Type B pancreatic cell (in vitro differentiated cells): ENCODE data around the gene TMTC2. TPM values are rescaled to one million over a fixed set of nuclear protein-coding genes. Genes with fewer than 3 reads are reported as not detected.

Source experiments
- DNase-seq: peaks from one replicate; pipeline ENCODE4 v3.0.0; 2021; ENCODE audit warnings: mixed read lengths; ENCODE audit not compliant: unreplicated experiment; ENCODE audit errors: extremely low spot score
- H3K27ac Mint-ChIP-seq: 2 replicates; pipeline ENCODE4 v1.8.0; 2021; ENCODE audit warnings: mild to moderate bottlenecking, mixed read lengths
- H3K27me3 Mint-ChIP-seq: 2 replicates; pipeline ENCODE4 v1.8.0; 2021; ENCODE audit warnings: mixed read lengths
- H3K36me3 Mint-ChIP-seq: 2 replicates; pipeline ENCODE4 v1.8.0; 2021; ENCODE audit warnings: mixed read lengths
- H3K4me1 Mint-ChIP-seq: one replicate; pipeline ENCODE4 v1.8.0; 2021; ENCODE audit warnings: mixed read lengths; ENCODE audit not compliant: unreplicated experiment
- H3K4me3 Mint-ChIP-seq: 2 replicates; pipeline ENCODE4 v1.8.0; 2021; ENCODE audit warnings: mild to moderate bottlenecking, mixed read lengths
- H3K9me3 Mint-ChIP-seq: 2 replicates; pipeline ENCODE4 v1.8.0; 2021; ENCODE audit warnings: mixed read lengths
- CTCF ChIP-seq: fragments of 200-600 bp; sonication (generic); conservative IDR thresholded peaks from 2 replicates; pipeline ENCODE4 v1.5.0; 2021; ENCODE audit warnings: antibody characterized with exemption, mild to moderate bottlenecking
- total RNA-seq: library from RNA; stranded (reverse); gene quantifications from 2 replicates; pipeline ENCODE4 v1.2.1, GENCODE V29; 2021; ENCODE audit warnings: low replicate concordance

TMTC2 gene
- total RNA-seq, 1 donor from 2014 or later: 31.0 TPM

GRCh38 chr12:82862069-82862841, 175.5 kb downstream of the TMTC2 start:
- H3K27me3 Mint-ChIP-seq: no peaks in the 10 kb centered on the region
- no peak for TF ChIP-seq CTCF
- H3K27ac Mint-ChIP-seq: no peak overlapping the region
- peaks cover 19% of the 10 kb centered on the region for H3K36me3 Mint-ChIP-seq
- peaks cover 25% of the 10 kb centered on the region for H3K4me1 Mint-ChIP-seq
- no peak for DNase-seq
- H3K9me3 Mint-ChIP-seq: peaks cover 9% of the 10 kb centered on the region
- H3K4me3 Mint-ChIP-seq: no peak overlapping the region

- H3K4me1 Mint-ChIP-seq: peaks cover 22% of the 10 kb centered on the region
- no peak for DNase-seq
- H3K27me3 Mint-ChIP-seq: no peaks in the 10 kb centered on the region
- TF ChIP-seq CTCF: no peak
- peaks cover 7% of the 10 kb centered on the region for H3K9me3 Mint-ChIP-seq
- H3K36me3 Mint-ChIP-seq: peaks cover 16% of the 10 kb centered on the region
- H3K4me3 Mint-ChIP-seq: no peak overlapping the region
- H3K27ac Mint-ChIP-seq: no peak overlapping the region
Observed at GRCh38 chr12:82862876-82863649, 176.4 kb downstream of the TMTC2 start.

GRCh38 chr12:82866227-82866775, 179.6 kb downstream of the TMTC2 start:
- no peak for DNase-seq
- H3K27me3 Mint-ChIP-seq: no peaks in the 10 kb centered on the region
- H3K4me1 Mint-ChIP-seq: peaks cover 34% of the 10 kb centered on the region
- no peak overlapping the region for H3K4me3 Mint-ChIP-seq
- peaks cover 4% of the 10 kb centered on the region for H3K9me3 Mint-ChIP-seq
- H3K27ac Mint-ChIP-seq: no peak overlapping the region
- H3K36me3 Mint-ChIP-seq: peaks cover 10% of the 10 kb centered on the region
- TF ChIP-seq CTCF: no peak

GRCh38 chr12:82866946-82867345, 180.2 kb downstream of the TMTC2 start:
- Mint-ChIP-seq H3K27me3 (no peaks in the 10 kb centered on the region), H3K27ac (no peak overlapping the region), H3K4me1 (peaks cover 35% of the 10 kb centered on the region), H3K4me3 (no peak overlapping the region), H3K9me3 (peaks cover 4% of the 10 kb centered on the region), H3K36me3 (peaks cover 10% of the 10 kb centered on the region)
- no peak for TF ChIP-seq CTCF
- DNase-seq: no peak

DNA sequence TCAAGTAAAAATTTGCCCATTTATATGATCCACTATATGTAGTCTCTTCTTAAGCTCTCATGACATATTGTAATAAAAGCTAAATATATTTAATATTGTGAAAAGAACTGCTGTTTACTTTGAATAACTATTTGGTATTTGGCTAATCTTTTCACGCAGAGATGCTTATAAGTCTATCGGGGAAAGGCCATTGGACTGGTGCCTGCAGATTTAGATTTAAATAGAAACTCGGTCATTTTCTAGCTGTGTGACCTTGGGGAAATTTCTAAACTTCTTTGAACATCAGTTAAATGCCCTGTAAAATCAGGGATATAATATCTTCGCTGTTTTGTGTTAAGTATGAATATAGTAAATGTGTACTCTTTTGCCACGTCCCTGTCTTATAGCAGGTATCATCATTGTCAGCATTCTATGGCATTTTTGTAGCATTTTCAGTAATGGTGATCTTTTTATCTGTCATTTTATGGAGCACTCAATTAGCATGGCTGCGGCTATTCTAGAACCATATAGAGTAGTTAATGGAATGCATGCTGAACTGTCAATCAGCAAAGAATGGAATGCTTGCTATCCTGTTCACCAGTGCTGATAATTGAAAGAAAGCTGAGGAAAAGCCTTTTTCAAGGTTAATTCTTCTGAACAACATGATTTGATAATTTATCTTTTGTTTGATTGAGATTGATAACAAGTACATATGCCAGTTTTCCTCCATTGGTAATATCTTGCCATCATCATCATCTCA, 181.2 kb downstream of the TMTC2 start:
- no peaks in the 10 kb centered on the region for H3K27me3 Mint-ChIP-seq
- no peak overlapping the region for H3K27ac Mint-ChIP-seq
- H3K9me3 Mint-ChIP-seq: peaks cover 4% of the 10 kb centered on the region
- H3K4me3 Mint-ChIP-seq: no peak overlapping the region
- peaks cover 31% of the 10 kb centered on the region for H3K4me1 Mint-ChIP-seq
- no peak for DNase-seq
- TF ChIP-seq CTCF: no peak
- H3K36me3 Mint-ChIP-seq: peaks cover 10% of the 10 kb centered on the region
